DOHH2 (cell line): ENCODE results near the gene FGF22.
A peak's percentile ranks its signal among the peaks of the same experiment; 100 is the strongest.

Source experiments
- H3F3A ChIP-seq: fragments of 200-600 bp; sonication (generic), shearing (Covaris generic); 2 replicates; pipeline ENCODE4 v1.6.0; 2016; ENCODE audit warnings: antibody characterized with exemption, mild to moderate bottlenecking; ENCODE audit not compliant: control insufficient read depth, insufficient read depth
- H3K27ac ChIP-seq: fragments of 200-600 bp; sonication (generic); 2 replicates; pipeline ENCODE4 v1.5.1; 2014; ENCODE audit warnings: low read depth, mild to moderate bottlenecking, low read length, moderate library complexity
- H3K27me3 ChIP-seq: fragments of 200-600 bp; sonication (generic); 2 replicates; pipeline ENCODE4 v1.6.1; 2014; ENCODE audit warnings: mild to moderate bottlenecking, low read length, mixed read lengths; ENCODE audit not compliant: control insufficient read depth
- H3K36me3 ChIP-seq: fragments of 200-600 bp; sonication (generic); 2 replicates; pipeline ENCODE4 v1.6.1; 2014; ENCODE audit warnings: mild to moderate bottlenecking, low read length, moderate library complexity, mixed read lengths; ENCODE audit not compliant: control insufficient read depth
- H3K4me1 ChIP-seq: fragments of 200-600 bp; sonication (generic); 2 replicates; pipeline ENCODE4 v1.6.1; 2014; ENCODE audit warnings: mild to moderate bottlenecking, low read length, mixed read lengths; ENCODE audit not compliant: control insufficient read depth
- H3K4me2 ChIP-seq: fragments of 200-600 bp; sonication (generic); 2 replicates; pipeline ENCODE4 v1.6.0; 2014; ENCODE audit warnings: mild to moderate bottlenecking, low read length, moderate library complexity
- H3K4me3 ChIP-seq: fragments of 200-600 bp; sonication (generic); 2 replicates; pipeline ENCODE4 v1.5.1; 2014; ENCODE audit warnings: mild to moderate bottlenecking, low read length, mixed read lengths
- H3K79me2 ChIP-seq: fragments of 200-600 bp; sonication (generic); 2 replicates; pipeline ENCODE4 v1.6.1; 2014; ENCODE audit warnings: mild to moderate bottlenecking, low read length, mixed read lengths; ENCODE audit not compliant: control insufficient read depth
- H3K9me2 ChIP-seq: fragments of 200-600 bp; sonication (generic); replicated peaks from 2 replicates; pipeline ENCODE4 v1.6.1; 2014; ENCODE audit warnings: mild to moderate bottlenecking, low read length, mixed read lengths; ENCODE audit not compliant: control insufficient read depth
- H3K9me3 ChIP-seq: fragments of 200-600 bp; sonication (generic); 2 replicates; pipeline ENCODE4 v1.6.1; 2014; ENCODE audit warnings: antibody characterized with exemption, low read length, mixed read lengths; ENCODE audit not compliant: control insufficient read depth, insufficient read depth
- H4K20me1 ChIP-seq: fragments of 200-600 bp; sonication (generic); 2 replicates; pipeline ENCODE4 v1.6.0; 2014; ENCODE audit warnings: low read depth, mild to moderate bottlenecking, antibody characterized with exemption, low read length, moderate library complexity; ENCODE audit not compliant: control insufficient read depth, insufficient read depth
- CTCF ChIP-seq: fragments of 200-600 bp; sonication (generic); IDR thresholded peaks from one replicate; pipeline ENCODE4 v1.5.1; 2014; ENCODE audit warnings: antibody characterized with exemption, mild to moderate bottlenecking, low read depth, low read length; ENCODE audit not compliant: poor library complexity, severe bottlenecking
- EZH2phosphoT487 ChIP-seq: fragments of 200-600 bp; sonication (generic); IDR thresholded peaks from 2 replicates; pipeline ENCODE4 v1.6.1; 2017; ENCODE audit warnings: borderline replicate concordance, mild to moderate bottlenecking, antibody characterized with exemption, low read length, moderate library complexity, mixed read lengths

The FGF22 gene

GRCh38 chr19:639253-640160 is at the start of gene FGF22:
Gene FGF22, plus strand, starts transcription at chr19:639879. Its CDS starts 47 bp downstream, at chr19:639926.
- H3K4me1 ChIP-seq, result peaks cover 25% of the 10 kb centered on the region
- no peak within 1 kb of the TSS for H3K27ac ChIP-seq
- peaks cover 7% of the 10 kb centered on the region for H3K36me3 ChIP-seq
- H3K27me3 ChIP-seq, result peaks cover 2% of the 10 kb centered on the region; the same call in 1 of the 2 replicates
- no peaks in the 10 kb centered on the region for H3K9me2 ChIP-seq
- peak within 1 kb of the TSS; percentile 69 for H3K4me2 ChIP-seq
- no peaks in the 10 kb centered on the region; the same call in 1 of the 2 replicates for H3F3A ChIP-seq
- no peaks in the 10 kb centered on the region for H3K79me2 ChIP-seq
- peak within 1 kb of the TSS; percentile 56 for H3K4me3 ChIP-seq
- H4K20me1 ChIP-seq, result peaks cover 2% of the 10 kb centered on the region; the same call in 1 of the 2 replicates
- no peaks in the 10 kb centered on the region for H3K9me3 ChIP-seq
- TF ChIP-seq EZH2phosphoT487 (no peak), CTCF (no peak)

GRCh38 chr19:590396-590745 is 49.3 kb upstream of the FGF22 start:
- H3K4me2 ChIP-seq, result no peak overlapping the region
- no peaks in the 10 kb centered on the region for H3F3A ChIP-seq
- H3K36me3 ChIP-seq, result no peaks in the 10 kb centered on the region
- H3K4me1 ChIP-seq, result peaks cover 11% of the 10 kb centered on the region
- H4K20me1 ChIP-seq, result 0 out of 2 replicates have a peak, but pooled peaks cover 3% of the 10 kb centered on the region
- no peaks in the 10 kb centered on the region for H3K9me2 ChIP-seq
- no peak overlapping the region for H3K4me3 ChIP-seq
- H3K27me3 ChIP-seq, result peaks cover 18% of the 10 kb centered on the region
- TF ChIP-seq EZH2phosphoT487 (peak; percentile 72; the same call in 1 of the 2 replicates), CTCF (no peak)
- H3K27ac ChIP-seq, result no peak overlapping the region
- no peaks in the 10 kb centered on the region for H3K79me2 ChIP-seq
- no peaks in the 10 kb centered on the region for H3K9me3 ChIP-seq

GRCh38 chr19:590750-591098 is 49.0 kb upstream of the FGF22 start:
- Histone ChIP-seq H3F3A (no peaks in the 10 kb centered on the region), H3K4me3 (no peak overlapping the region), H3K4me2 (no peak overlapping the region), H3K36me3 (no peaks in the 10 kb centered on the region), H3K27ac (no peak overlapping the region), H3K9me3 (no peaks in the 10 kb centered on the region), H3K4me1 (peaks cover 11% of the 10 kb centered on the region), H4K20me1 (0 out of 2 replicates have a peak, but pooled peaks cover 3% of the 10 kb centered on the region), H3K9me2 (no peaks in the 10 kb centered on the region), H3K79me2 (no peaks in the 10 kb centered on the region), H3K27me3 (peaks cover 18% of the 10 kb centered on the region)
- TF ChIP-seq EZH2phosphoT487 (no peak), CTCF (no peak)
